Measurements from ENCODE around the gene HLA-DQB2. TPM values are rescaled to one million over a fixed set of nuclear protein-coding genes. Genes with fewer than 3 reads are reported as not detected.

HLA-DQB2 gene
- total and polyA plus RNA-seq, 10 of the 15 experiments (the other 5 are each of a cell fraction or from before 2014, with no cell fraction given): 0.28 to 27.1 (median 8.0) TPM

DNA sequence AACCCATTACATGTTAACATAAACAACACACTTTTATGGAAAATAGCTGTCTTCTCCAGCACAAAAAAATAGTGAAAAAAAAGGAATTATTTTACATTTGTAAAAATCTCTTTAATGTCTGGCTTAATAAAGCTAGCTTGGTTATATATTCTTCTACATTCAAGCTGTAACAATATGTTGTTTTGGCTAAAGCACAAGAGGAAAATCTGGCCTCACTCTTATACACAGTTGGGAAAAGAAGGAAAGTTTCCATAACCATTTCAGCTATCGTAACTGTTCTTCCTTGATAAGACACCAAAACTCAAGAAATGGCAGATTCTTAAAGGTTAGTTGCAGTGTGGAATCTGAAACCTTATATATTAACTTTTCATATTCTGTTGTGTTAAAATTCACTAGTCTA is 45.8 kb upstream of the HLA-DQB2 start:
- CTCF ChIA-PET: interaction anchor here (1.1 to 2.2 kb wide), 10 partner anchors 10 to 125 kb away, joined by 3 to 13 read pairs (median 4); partner anchors contain the start of gene TAP2
- intact Hi-C loops (cut with micrococcal nuclease; ENCODE audit: unreplicated experiment) (no loop called here), in situ Hi-C loops (cut with MboI) (no loop called here)
- H3K9me3 ChIP-seq (replicated peaks; ENCODE audit: control insufficient read depth, insufficient read depth, low read length): no peaks in the 10 kb centered on the region
- ATAC-seq: no peak
- SMC1A ChIA-PET (ENCODE audit: uncharacterized antibody, unreplicated experiment): interaction anchor here (0.7 to 2.4 kb wide), 8 partner anchors 10 to 388 kb away, joined by 3 to 22 read pairs (median 4); no protein-coding TSS in a partner anchor
- no peak overlapping the region for H2AFZ ChIP-seq (ENCODE audit: control insufficient read depth, low read depth, low read length)
- H3K27me3 ChIP-seq (replicated peaks in 1 of 2; ENCODE audit: control insufficient read depth in 2 of 2, insufficient read depth in 2 of 2, low read length in 1 of 2): no peaks in the 10 kb centered on the region
- POLR2A ChIA-PET: interaction anchor here (0.7 kb wide), 1 partner anchor 52 kb away, joined by 3 read pairs; no protein-coding TSS in a partner anchor
- no peak overlapping the region for H3K9ac ChIP-seq (ENCODE audit: control insufficient read depth, insufficient read depth, low read length)
- no TSS peak for BruUV-seq (replicated peaks)
- WGBS (ENCODE audit: insufficient coverage, insufficient replicate concordance, low lambda C conversion rate, missing lambda C conversion rate): 0% methylated on average over 1 of the region's 1 CpG
- RAD21 ChIA-PET (ENCODE audit: unreplicated experiment): interaction anchor here (0.7 to 1.7 kb wide), 5 partner anchors 10 to 59 kb away, joined by 3 to 9 read pairs (median 6); partner anchors contain the start of gene TAP2
- FAIRE-seq: no peak
- H3K4me1 ChIP-seq (ENCODE audit: control insufficient read depth, insufficient read depth, low read length): peaks cover 3% of the 10 kb centered on the region; the same call in 1 of the 2 replicates
- no peak overlapping the region for H3K27ac ChIP-seq (ENCODE audit: control insufficient read depth, insufficient read depth)
- no peak overlapping the region for H3K4me2 ChIP-seq (ENCODE audit: control insufficient read depth, insufficient read depth)
- TF ChIP-seq RELA (IDR thresholded peaks at IDR 0.05; ENCODE audit: borderline replicate concordance, partially characterized antibody) (no peak), SIX5 (IDR thresholded peaks at IDR 0.05; ENCODE audit: low read depth, low read length, severe bottlenecking) (no peak), EZH2 (IDR thresholded peaks at IDR 0.05; ENCODE audit: borderline replicate concordance, control insufficient read depth, low read depth, low read length) (no peak), ATF7 (IDR thresholded peaks at IDR 0.05; ENCODE audit: low read depth) (no peak), BCL11A (IDR thresholded peaks at IDR 0.05; ENCODE audit: low read depth, low read length) (no peak), CREB1 (IDR thresholded peaks at IDR 0.05; ENCODE audit: low read depth) (no peak), NBN (IDR thresholded peaks at IDR 0.05) (no peak), FOS (IDR thresholded peaks at IDR 0.05; ENCODE audit: borderline replicate concordance, extremely low read depth, insufficient read length) (no peak), SIN3A (IDR thresholded peaks at IDR 0.05; ENCODE audit: low read depth, low read length) (no peak), HDAC2 (IDR thresholded peaks at IDR 0.05) (no peak)
- TF ChIP-seq, protein P1, sequence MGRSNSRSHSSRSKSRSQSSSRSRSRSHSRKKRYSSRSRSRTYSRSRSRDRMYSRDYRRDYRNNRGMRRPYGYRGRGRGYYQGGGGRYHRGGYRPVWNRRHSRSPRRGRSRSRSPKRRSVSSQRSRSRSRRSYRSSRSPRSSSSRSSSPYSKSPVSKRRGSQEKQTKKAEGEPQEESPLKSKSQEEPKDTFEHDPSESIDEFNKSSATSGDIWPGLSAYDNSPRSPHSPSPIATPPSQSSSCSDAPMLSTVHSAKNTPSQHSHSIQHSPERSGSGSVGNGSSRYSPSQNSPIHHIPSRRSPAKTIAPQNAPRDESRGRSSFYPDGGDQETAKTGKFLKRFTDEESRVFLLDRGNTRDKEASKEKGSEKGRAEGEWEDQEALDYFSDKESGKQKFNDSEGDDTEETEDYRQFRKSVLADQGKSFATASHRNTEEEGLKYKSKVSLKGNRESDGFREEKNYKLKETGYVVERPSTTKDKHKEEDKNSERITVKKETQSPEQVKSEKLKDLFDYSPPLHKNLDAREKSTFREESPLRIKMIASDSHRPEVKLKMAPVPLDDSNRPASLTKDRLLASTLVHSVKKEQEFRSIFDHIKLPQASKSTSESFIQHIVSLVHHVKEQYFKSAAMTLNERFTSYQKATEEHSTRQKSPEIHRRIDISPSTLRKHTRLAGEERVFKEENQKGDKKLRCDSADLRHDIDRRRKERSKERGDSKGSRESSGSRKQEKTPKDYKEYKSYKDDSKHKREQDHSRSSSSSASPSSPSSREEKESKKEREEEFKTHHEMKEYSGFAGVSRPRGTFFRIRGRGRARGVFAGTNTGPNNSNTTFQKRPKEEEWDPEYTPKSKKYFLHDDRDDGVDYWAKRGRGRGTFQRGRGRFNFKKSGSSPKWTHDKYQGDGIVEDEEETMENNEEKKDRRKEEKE (IDR thresholded peaks at IDR 0.05): no peak
- no peaks in the 10 kb centered on the region for H4K20me1 ChIP-seq (ENCODE audit: control insufficient read depth, insufficient read depth)
- H3K4me3 ChIP-seq: no peak overlapping the region
- H3K36me3 ChIP-seq (ENCODE audit: control insufficient read depth in 2 of 2, insufficient read depth in 2 of 2, low read length in 1 of 2): peaks cover 1 to 7% of the 10 kb centered on the region in 2 experiments; a peak in 3 of 4 replicates
- peaks cover 1% of the 10 kb centered on the region for H3K79me2 ChIP-seq (ENCODE audit: control insufficient read depth, insufficient read depth, low read length)
- no peak for DNase-seq (ENCODE audit: low read depth, low spot score)

Data from GM12878 (cell line).